HG03097 (cell line): ENCODE results near the gene SLCO2A1.

Experiments used
- ATAC-seq: cut with Tn5 transposase; IDR thresholded peaks from one replicate; pipeline ENCODE4 v1.9.1; 2021; ENCODE audit not compliant: unreplicated experiment, low FRiP score

Gene SLCO2A1

DNA sequence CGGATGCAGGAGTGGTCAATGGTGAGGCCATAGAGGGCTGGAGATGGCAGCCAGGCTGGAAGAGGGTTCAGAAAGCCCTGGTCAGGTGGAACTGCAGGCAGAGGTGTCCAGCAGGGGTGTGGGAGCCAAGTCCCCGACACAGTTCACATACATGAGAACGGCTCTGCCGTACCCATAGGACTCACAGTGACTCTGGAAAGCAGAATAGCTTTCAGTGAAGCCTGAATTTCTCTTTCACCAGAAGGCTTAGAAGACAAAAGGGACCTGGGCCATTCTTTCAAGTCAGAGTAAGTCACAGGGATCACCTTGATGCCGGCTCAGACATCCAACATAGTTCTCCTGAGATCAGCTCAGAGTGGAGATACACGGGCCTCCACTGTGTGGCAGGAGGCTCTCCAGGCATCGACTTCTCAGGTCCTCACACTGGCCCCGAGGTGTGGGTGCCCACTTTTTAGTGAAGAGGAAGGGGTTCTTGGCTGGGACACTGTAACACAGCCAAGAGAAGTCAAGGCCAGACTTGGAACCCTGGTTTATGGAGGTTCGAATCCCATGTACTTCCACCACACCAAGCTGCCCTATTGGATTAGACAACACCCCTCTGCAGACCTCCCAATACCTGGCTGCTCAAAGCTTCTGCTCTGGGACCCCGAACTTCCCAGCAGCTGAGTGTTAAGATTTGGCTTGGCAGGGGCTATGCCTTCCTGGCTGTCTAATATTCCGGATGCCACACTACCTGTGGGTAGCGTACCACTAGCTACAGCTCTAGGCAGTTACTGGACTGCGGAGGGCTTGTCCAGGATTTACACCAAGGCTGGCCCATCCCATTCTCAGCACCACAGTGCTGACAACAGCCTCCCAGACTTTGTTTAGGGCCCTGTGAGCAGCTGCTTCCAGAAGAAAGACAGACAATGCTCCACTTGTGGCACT lies 93.6 kb downstream of the SLCO2A1 start:
- no peak for ATAC-seq

- no peak for ATAC-seq
Measured at GRCh38 chr3:133934996-133935842, 94.5 kb downstream of the SLCO2A1 start.

DNA sequence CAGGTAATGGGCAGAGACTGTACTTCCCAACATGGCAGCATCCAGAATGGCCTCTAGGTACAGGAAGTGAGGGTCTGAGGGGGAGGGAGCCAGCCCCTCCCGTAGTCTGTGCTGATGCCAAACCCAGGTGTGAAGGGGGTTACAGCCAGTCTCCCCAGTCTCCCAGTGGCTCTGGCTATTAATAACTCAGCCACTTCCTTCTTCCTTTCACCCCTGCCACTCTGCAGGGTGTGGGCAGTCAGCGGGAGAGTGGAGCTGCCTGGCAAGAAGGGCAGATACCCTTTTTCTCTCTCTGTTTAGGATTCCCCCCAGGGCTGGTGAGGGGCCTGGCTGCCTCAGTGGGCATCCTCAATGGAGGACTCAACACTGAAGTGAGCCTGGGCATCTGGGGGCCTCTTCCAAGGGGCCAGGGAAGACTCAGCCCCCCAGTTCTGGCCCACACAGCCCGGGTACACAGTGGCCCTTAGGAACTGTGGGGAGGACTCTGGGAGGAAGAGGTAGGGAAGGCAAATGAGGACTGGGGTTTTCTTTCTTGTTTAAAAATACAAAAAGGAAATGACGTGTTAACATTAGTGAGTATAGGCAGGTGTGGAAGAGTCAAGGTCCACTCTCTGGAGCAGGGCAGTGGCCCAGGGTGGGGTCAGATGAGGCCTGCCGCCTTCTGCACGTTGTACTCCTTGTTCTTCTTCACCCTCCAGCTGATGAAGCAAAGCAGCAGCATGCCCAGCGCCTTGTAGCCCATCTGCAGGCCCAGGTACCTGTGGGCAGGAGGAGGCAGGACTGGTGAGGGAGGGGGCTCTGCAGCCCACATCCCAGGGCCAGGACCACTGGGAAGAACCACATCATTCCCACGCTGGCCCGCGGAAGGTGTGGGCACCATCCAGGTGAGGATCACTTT lies 95.4 kb downstream of the SLCO2A1 start:
- ATAC-seq, result no peak

DNA sequence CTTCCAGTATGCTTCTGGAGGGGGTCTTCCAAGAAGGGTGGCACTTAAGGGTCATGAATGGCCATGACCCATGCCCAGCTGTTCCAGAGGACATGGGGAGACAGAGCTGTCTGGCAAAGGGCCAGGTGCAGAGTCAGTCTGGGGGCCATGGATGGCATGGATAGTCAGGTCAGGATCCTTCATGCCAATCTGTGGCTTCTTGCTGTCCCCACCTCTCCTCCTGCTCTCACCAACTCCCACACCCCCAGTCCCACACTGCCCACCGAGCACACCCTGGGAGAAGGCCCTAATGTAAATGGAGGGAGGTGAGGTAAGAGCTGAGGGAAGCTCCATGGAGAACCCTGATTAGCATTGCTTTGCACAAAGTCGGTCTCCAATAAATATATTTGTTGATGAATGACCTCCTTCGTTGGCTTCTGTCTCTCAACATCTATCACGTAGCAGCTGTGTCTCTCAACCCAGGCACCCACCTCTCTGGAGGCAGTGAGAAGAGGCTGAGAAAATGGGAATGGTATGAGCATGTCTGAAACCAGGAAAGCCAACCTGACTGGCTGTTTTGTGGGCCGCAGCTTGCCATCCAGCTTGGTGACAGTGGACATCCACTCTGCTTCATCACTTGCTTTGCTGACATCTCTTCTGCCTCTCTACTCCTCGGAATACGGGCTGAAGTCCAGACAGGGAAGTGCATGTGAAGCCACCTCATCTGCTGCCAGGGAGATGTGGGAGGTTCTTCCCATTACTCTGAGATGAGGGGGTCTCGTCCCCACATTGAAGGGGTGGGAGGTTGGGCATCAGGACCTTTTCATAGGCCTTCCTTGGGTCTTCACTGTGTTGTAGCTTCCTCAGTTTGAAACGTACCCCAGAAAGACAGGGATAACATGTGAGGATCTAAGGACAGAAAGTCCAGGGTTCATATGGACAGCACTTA lies 96.4 kb downstream of the SLCO2A1 start:
- no peak for ATAC-seq

GRCh38 chr3:133932009-133932408 lies 97.7 kb downstream of the SLCO2A1 start:
- ATAC-seq, result no peak

GRCh38 chr3:133931084-133931483 lies 98.6 kb downstream of the SLCO2A1 start:
- no peak for ATAC-seq

- no peak for ATAC-seq
Measured at GRCh38 chr3:133930341-133930933, 99.3 kb downstream of the SLCO2A1 start.

DNA sequence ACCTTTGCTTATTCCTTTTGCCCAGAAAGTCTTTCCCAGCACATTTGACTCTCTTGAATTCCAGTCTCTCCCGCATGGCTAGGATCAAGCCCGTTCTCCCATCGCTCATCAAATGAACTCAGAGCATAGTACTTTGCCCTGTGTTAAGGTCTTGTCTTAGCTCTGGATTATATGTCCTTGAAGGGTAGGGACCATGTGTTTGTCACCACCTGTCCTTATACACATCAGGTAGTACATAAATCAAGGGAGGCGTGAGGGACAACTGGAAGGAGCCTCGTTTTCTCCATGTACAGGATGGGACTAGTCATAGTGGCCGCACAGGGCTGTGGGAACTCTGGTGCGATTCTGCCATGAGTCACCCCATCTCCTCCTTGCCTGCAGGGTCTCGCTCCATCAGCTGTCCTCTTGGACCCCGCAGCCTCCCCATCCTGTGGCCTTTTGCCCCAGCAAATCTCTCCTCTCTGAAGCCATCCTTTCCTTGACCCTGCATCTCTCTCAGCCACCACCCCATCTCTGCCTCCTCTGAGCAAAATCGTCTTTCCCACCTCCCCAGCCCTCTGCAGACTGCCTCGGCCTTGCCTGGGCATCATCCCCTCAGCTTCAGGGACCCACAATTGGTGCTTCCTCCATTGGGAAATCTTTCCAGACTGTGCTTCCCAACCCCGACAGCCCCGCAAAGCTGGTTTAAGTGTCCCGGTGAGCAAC lies 100.7 kb downstream of the SLCO2A1 start:
- no peak for ATAC-seq

GRCh38 chr3:133928136-133928893 lies 101.4 kb downstream of the SLCO2A1 start:
- no peak for ATAC-seq

DNA sequence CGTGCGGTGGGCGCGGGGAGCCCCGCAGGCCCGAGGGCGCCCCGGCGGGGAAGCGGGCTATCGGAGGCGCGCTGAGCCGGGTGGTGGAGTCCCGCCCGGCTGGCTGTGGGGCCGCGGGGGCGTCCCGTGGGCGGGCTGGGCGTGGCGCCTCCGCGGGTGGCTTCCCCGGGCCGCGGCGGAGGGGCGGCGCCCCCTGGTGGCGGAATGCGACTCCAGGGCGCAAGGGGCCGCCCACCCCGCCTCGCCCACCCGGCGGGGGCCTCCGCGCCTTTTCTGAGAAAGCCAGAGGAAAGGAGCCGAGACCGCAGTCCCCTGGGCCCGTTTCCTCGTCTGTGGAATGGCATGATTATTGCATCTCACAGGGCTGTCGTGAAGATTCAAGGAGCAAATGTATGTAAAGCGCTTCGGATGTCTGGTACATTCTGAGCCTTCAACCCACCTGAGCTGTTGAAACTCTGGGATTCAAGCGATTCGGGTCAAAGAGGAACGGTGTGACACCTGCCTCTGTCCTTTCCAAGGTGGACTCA lies 102.1 kb downstream of the SLCO2A1 start:
- no peak for ATAC-seq

DNA sequence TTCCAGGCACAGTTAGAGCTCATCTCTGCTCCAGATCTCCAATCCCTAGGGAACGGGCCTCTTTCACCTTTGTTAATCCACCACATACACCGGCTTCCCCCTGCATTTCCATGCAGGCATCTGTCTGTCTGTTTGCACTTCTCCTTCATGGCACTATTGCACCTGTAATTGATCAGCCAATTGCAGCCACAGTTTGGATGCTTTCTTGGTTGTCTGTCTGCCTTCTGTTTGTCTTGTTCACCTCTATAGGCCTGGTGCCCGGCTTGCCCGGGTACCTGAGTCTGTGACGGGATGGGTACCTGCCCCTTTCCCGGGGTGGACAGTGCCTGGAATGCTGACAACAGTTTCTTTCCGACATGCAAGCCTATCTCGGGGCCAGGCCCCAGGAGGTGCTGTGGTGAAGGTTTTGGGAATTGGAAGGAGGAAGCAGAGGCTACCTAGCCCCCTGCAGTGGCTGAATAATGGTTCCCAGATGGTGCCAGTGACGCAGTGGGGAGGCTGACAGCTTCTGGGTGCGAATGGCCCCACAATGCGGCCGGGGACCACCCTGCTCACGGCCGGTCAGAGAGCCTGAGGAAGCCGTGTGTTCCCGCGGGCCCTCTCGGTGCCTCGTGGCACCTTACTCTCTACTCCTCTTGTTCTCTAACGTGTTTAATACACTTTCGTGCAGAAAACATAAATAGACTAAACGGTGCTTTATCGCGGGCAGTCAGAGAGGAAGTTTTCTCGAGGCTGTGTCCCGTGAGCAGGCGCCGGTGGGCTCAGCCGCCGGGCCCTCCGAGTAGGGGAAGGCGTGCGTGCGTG lies 102.8 kb downstream of the SLCO2A1 start:
- no peak for ATAC-seq

- no peak for ATAC-seq
Measured at GRCh38 chr3:133925960-133926735, 103.6 kb downstream of the SLCO2A1 start.

DNA sequence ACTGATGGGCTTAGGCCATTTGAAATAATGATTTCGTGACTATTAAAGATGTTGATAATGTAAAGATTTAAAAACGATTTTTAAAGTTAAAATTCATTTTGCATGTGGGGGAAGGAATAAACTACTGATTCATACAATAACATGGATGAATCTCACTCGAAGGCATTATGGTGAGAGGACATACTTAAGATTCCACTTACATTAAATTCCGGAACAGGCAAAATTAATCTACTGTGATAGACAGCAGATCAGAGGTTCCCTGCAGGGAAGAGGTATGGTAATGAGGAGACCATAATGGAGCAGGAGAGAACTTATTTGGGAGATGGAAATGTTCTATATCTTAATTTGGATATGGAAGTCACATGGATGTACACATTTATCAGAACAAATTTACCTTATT lies 105.7 kb downstream of the SLCO2A1 start:
- no peak for ATAC-seq

DNA sequence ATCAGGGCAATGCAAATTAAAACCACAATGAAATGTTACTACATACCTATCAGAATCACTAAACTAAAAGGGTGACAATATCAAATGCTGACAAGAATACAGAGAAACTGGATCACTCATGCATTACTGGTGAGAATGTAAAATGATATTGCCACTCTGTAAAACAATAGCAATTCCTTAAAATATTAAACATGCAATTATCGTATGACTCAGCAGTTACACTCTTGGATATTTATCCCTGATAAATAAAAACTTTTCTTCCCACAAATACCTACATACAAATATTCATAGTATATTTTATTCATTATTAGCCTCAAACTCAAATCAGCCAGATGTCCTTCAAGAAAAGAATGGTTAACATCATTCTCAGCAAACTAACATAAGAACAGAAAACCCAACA lies 108.1 kb downstream of the SLCO2A1 start:
- ATAC-seq, result no peak

DNA sequence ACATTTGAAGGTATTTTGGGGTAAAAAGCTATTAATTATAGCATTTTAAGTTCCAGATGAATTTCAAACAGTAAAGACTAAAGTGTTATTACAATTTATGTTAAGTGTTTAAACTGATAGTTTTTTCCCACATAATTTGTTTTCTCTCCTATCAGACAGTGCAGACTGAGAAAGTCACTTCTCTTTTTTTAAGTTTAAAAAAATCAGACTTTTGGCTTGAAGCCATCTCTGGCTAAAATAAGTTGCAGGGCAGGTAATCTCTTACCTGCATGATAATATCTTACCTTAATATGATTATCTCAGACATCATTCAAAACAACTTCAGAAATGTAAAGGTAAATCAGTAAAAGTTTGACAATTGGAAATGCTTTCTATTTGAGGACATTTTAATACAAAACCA lies 112.6 kb downstream of the SLCO2A1 start:
- ATAC-seq, result no peak
